ENCODE data around the gene RNF145. TPM values are rescaled to one million over a fixed set of nuclear protein-coding genes. Genes with fewer than 3 reads are reported as not detected.
A peak's percentile ranks its signal among the peaks of the same experiment; 100 is the strongest.

Gene RNF145
- total and polyA plus RNA-seq, 2 donors (not counting 1 experiment from before 2014, with no cell fraction given), result 24.5 to 57.2 TPM

GRCh38 chr5:159207222-159207685, 2.1 kb downstream of the RNF145 start:
- Histone ChIP-seq H3K4me2 (replicated peaks; ENCODE audit: low read depth, low read length, poor library complexity, severe bottlenecking) (peak overlapping the region; percentile 83), H3K9me3 (ENCODE audit: control extremely low read depth in 1 of 3, control insufficient read depth in 2 of 3, insufficient read depth in 1 of 3, low read length in 2 of 3) (no peaks in the 10 kb centered on the region), H3K4me1 (ENCODE audit: control insufficient read depth in 2 of 2, insufficient read depth in 2 of 2, low read length in 2 of 2) (peaks cover 44 to 59% of the 10 kb centered on the region in 2 donors), H3K4me3 (ENCODE audit: control extremely low read depth in 1 of 5, extremely low read depth in 1 of 5, insufficient read depth in 1 of 5, low read depth in 2 of 5, low read length in 4 of 5) (peak overlapping the region; percentile 62 to 91 (median 82)), H3K27ac (ENCODE audit: low read length in 2 of 2) (peak overlapping the region; percentile 84 to 85), H3K9ac (ENCODE audit: low read length) (peak overlapping the region; percentile 77), H2AFZ (ENCODE audit: insufficient read depth, low read depth, low read length, poor library complexity, severe bottlenecking) (peak overlapping the region; percentile 78), H3K27me3 (replicated peaks in 1 of 4; ENCODE audit: control extremely low read depth in 1 of 4, control insufficient read depth in 3 of 4, insufficient read depth in 4 of 4, low read length in 3 of 4) (no peaks in the 10 kb centered on the region), H3K79me2 (ENCODE audit: control insufficient read depth, insufficient read depth, low read length) (peaks cover 69% of the 10 kb centered on the region), H3K36me3 (replicated peaks in 1 of 2; ENCODE audit: control extremely low read depth in 1 of 2, control insufficient read depth in 1 of 2, extremely low read depth in 1 of 2, insufficient read depth in 2 of 2, low read length in 1 of 2) (peaks cover 1 to 7% of the 10 kb centered on the region in 2 experiments), H4K20me1 (ENCODE audit: control insufficient read depth, insufficient read depth, low read length, poor library complexity, severe bottlenecking) (peaks cover 9% of the 10 kb centered on the region)
- DNase-seq (no peak), ATAC-seq (ENCODE audit: low read depth) (no peak)
- 21% methylated on average over 2 of the region's 5 CpGs for WGBS (ENCODE audit: insufficient coverage)
- no peak for TF ChIP-seq CTCF (IDR thresholded peaks at IDR 0.05)
- no peak for TF ChIP-seq EZH2 (IDR thresholded peaks at IDR 0.05; ENCODE audit: borderline replicate concordance, insufficient read depth, low read depth, low read length, poor library complexity, severe bottlenecking)
- Mint-ChIP-seq H3K9me3 (ENCODE audit: insufficient read depth) (no peaks in the 10 kb centered on the region), H3K4me3 (peak overlapping the region; percentile 98), H3K27me3 (no peaks in the 10 kb centered on the region), H3K27ac (peak overlapping the region; percentile 97), H3K4me1 (peaks cover 60% of the 10 kb centered on the region)
- intact Hi-C loops (cut with micrococcal nuclease), result loop anchor here (2.0 to 10.0 kb wide), 6 partner anchors 26 to 1475 kb away; partner anchors contain the start of genes SLU7, THG1L and TTC1
- POLR2A ChIA-PET, result interaction anchor here (0.6 to 2.6 kb wide), 5 partner anchors 8 to 1944 kb away, joined by 3 to 23 read pairs (median 7); no protein-coding TSS in a partner anchor
- CTCF ChIA-PET, result interaction anchor here (0.6 to 3.3 kb wide), 5 partner anchors 9 to 79 kb away, joined by 3 to 25 read pairs (median 8); no protein-coding TSS in a partner anchor

- Histone ChIP-seq H2AFZ (ENCODE audit: insufficient read depth, low read depth, low read length, poor library complexity, severe bottlenecking) (no peak overlapping the region), H3K9me3 (ENCODE audit: control extremely low read depth in 1 of 3, control insufficient read depth in 2 of 3, insufficient read depth in 1 of 3, low read length in 2 of 3) (no peaks in the 10 kb centered on the region), H3K4me1 (ENCODE audit: control insufficient read depth in 2 of 2, insufficient read depth in 2 of 2, low read length in 2 of 2) (peaks cover 43 to 58% of the 10 kb centered on the region in 2 donors), H3K79me2 (ENCODE audit: control insufficient read depth, insufficient read depth, low read length) (peaks cover 74% of the 10 kb centered on the region), H3K36me3 (replicated peaks in 1 of 2; ENCODE audit: control extremely low read depth in 1 of 2, control insufficient read depth in 1 of 2, extremely low read depth in 1 of 2, insufficient read depth in 2 of 2, low read length in 1 of 2) (peaks cover 4 to 7% of the 10 kb centered on the region in 2 experiments), H3K4me3 (ENCODE audit: control extremely low read depth in 1 of 5, extremely low read depth in 1 of 5, insufficient read depth in 1 of 5, low read depth in 2 of 5, low read length in 4 of 5) (peak overlapping the region in 3 of 5 experiments; percentile 76 to 91 (median 82)), H3K9ac (ENCODE audit: low read length) (peak overlapping the region; percentile 77), H4K20me1 (ENCODE audit: control insufficient read depth, insufficient read depth, low read length, poor library complexity, severe bottlenecking) (peaks cover 9% of the 10 kb centered on the region), H3K27ac (ENCODE audit: low read length in 2 of 2) (peak overlapping the region; percentile 84 to 85), H3K27me3 (replicated peaks in 1 of 4; ENCODE audit: control extremely low read depth in 1 of 4, control insufficient read depth in 3 of 4, insufficient read depth in 4 of 4, low read length in 3 of 4) (no peaks in the 10 kb centered on the region), H3K4me2 (replicated peaks; ENCODE audit: low read depth, low read length, poor library complexity, severe bottlenecking) (peak overlapping the region; percentile 83)
- TF ChIP-seq CTCF (IDR thresholded peaks at IDR 0.05) (no peak), EZH2 (IDR thresholded peaks at IDR 0.05; ENCODE audit: borderline replicate concordance, insufficient read depth, low read depth, low read length, poor library complexity, severe bottlenecking) (no peak)
- ATAC-seq (ENCODE audit: low read depth) (no peak), DNase-seq (no peak)
- ChIA-PET POLR2A (interaction anchor here (0.7 to 2.3 kb wide), 3 partner anchors 8 to 16 kb away, joined by 3 to 23 read pairs (median 3); no protein-coding TSS in a partner anchor), CTCF (interaction anchor here (1.5 to 3.3 kb wide), 3 partner anchors 9 to 80 kb away, joined by 3 to 25 read pairs (median 22); no protein-coding TSS in a partner anchor)
- intact Hi-C loops (cut with micrococcal nuclease), result loop anchor here (2.0 to 10.0 kb wide), 6 partner anchors 26 to 1475 kb away; partner anchors contain the start of genes SLU7, THG1L and TTC1
- no CpG with 5 or more reads among the region's 2 CpGs for WGBS (ENCODE audit: insufficient coverage)
- H3K4me1 Mint-ChIP-seq, result peaks cover 61% of the 10 kb centered on the region
- peak overlapping the region; percentile 98 for H3K4me3 Mint-ChIP-seq
- H3K27ac Mint-ChIP-seq, result peak overlapping the region; percentile 84
- H3K27me3 Mint-ChIP-seq, result no peaks in the 10 kb centered on the region
- no peaks in the 10 kb centered on the region for H3K9me3 Mint-ChIP-seq (ENCODE audit: insufficient read depth)
Measured at GRCh38 chr5:159206818-159207217, 2.5 kb downstream of the RNF145 start.
